ENCODE data around the gene NHP2.

DNA sequence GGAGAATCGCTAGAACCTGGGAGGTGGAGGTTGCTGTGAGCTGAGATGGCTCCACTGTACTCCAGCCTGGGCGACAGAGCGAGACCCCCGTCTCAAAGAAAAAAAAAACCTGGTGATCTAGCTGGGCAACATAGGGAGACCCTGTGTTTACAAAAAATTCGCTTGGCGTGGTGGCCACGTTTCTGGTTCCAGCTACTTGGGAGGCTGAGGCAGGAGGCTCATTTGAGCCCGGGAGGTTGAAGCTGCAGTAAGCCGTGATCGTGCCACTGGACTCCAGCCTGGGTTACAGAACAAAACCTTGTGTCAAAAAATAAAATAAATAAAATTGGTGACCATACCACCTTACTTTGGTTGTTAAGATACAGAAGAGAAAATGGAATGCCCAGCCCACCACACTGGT lies 48.9 kb upstream of the NHP2 start:
- no peak for TF ChIP-seq POLR2A (IDR thresholded peaks at IDR 0.05; ENCODE audit: low read length)
- TF ChIP-seq, protein P1, sequence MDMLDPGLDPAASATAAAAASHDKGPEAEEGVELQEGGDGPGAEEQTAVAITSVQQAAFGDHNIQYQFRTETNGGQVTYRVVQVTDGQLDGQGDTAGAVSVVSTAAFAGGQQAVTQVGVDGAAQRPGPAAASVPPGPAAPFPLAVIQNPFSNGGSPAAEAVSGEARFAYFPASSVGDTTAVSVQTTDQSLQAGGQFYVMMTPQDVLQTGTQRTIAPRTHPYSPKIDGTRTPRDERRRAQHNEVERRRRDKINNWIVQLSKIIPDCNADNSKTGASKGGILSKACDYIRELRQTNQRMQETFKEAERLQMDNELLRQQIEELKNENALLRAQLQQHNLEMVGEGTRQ (IDR thresholded peaks at IDR 0.05) = no peak
- no peak for TF ChIP-seq CTCF (IDR thresholded peaks at IDR 0.05)
- TF ChIP-seq CEBPB (IDR thresholded peaks at IDR 0.05) = no peak
- TF ChIP-seq RFX5 (IDR thresholded peaks at IDR 0.05) = no peak
- TF ChIP-seq EHMT2 (IDR thresholded peaks at IDR 0.05; ENCODE audit: low read depth) = no peak
- no peak for TF ChIP-seq EP300 (IDR thresholded peaks at IDR 0.05)

Data from A549 (cell line).